K562 (cell line): Measurements from ENCODE around the gene PIKFYVE. TPM values are rescaled to one million over a fixed set of nuclear protein-coding genes. Genes with fewer than 3 reads are reported as not detected.

ENCODE experiments used
- CBX8 ChIP-seq: fragments of 200-600 bp; sonication (generic); IDR thresholded peaks from 2 replicates; pipeline ENCODE4 v1.6.1; 2012; ENCODE audit warnings: borderline replicate concordance, mixed run types, low read depth, mild to moderate bottlenecking, moderate library complexity, mixed read lengths, low read length, control low read depth, inconsistent platforms; ENCODE audit not compliant: poor library complexity, severe bottlenecking; ENCODE audit errors: extremely low read depth
- CCNT2 ChIP-seq: IDR thresholded peaks from 2 replicates; pipeline ENCODE4 v1.6.1; 2011; ENCODE audit warnings: borderline replicate concordance, low read depth, mild to moderate bottlenecking, moderate library complexity, mixed read lengths, low read length; ENCODE audit not compliant: insufficient read length; ENCODE audit errors: extremely low read depth
- MXI1 ChIP-seq: IDR thresholded peaks from 2 replicates; pipeline ENCODE4 v1.6.1; 2011; ENCODE audit warnings: low read depth, mild to moderate bottlenecking, improper control_type of control experiment, low read length
- NFIX ChIP-seq: fragments of 250-450 bp; sonication (Bioruptor Pico); IDR thresholded peaks from 2 replicates; pipeline ENCODE4 v1.4.0; 2020; ENCODE audit warnings: low read depth, mild to moderate bottlenecking, moderate library complexity
- NUFIP1 ChIP-seq: fragments of 450-650 bp; IDR thresholded peaks from 2 replicates; pipeline ENCODE4 v1.6.1; 2018; ENCODE audit not compliant: partially characterized antibody
- POU5F1 ChIP-seq: fragments of 150-350 bp; IDR thresholded peaks from 2 replicates; pipeline ENCODE4 v1.6.1; 2014; ENCODE audit warnings: borderline replicate concordance, low read length, low read depth, mild to moderate bottlenecking; ENCODE audit not compliant: partially characterized antibody
- RBM14 ChIP-seq: fragments of 200-400 bp; formaldehyde crosslinking; IDR thresholded peaks from 2 replicates; pipeline ENCODE4 v1.6.1; 2018; ENCODE audit warnings: low read depth, mild to moderate bottlenecking, low read length, moderate library complexity, borderline replicate concordance; ENCODE audit not compliant: insufficient read depth
- SNIP1 ChIP-seq: fragments of 450-650 bp; IDR thresholded peaks from 2 replicates; pipeline ENCODE4 v1.7.1; 2017; ENCODE audit warnings: low read depth, mild to moderate bottlenecking
- TCF7L2 ChIP-seq: fragments of 150-350 bp; IDR thresholded peaks from 2 replicates; pipeline ENCODE4 v1.6.1; 2016; ENCODE audit warnings: low read depth, mild to moderate bottlenecking, low read length, moderate library complexity
- ZNF212 ChIP-seq: fragments of 450-650 bp; formaldehyde crosslinking; IDR thresholded peaks from 2 replicates; pipeline ENCODE4 v1.4.0; 2020; ENCODE audit warnings: mild to moderate bottlenecking
- ZNF696 ChIP-seq: fragments of 250-450 bp; sonication (Bioruptor Pico); conservative IDR thresholded peaks from 2 replicates; pipeline ENCODE4 v1.4.0; 2020; ENCODE audit warnings: mild to moderate bottlenecking, moderate library complexity
- ZNF79 ChIP-seq: fragments of 250-450 bp; sonication (Bioruptor Pico); IDR thresholded peaks from 2 replicates; pipeline ENCODE4 v1.4.0; 2020; ENCODE audit warnings: low read depth, mild to moderate bottlenecking, moderate library complexity
- polyA plus RNA-seq, 8 experiments: library from polyadenylated mRNA; depleted of rRNA in 4 of 8; stranded (reverse) in 5 of 8; unstranded in 3 of 8; fragments of >200 nt; fragmentation: Nextera tagmentation in 2 of 8; fragmentation: Illumina TruSeq in 1 of 8; extraction: Ambion mirVana in 2 of 8; extraction: Trizol in 1 of 8; gene quantifications; 2 replicates each; pipeline versions ENCODE4 v1.2.1 to v1.2.3, GENCODE V29; 2011 to 2014; ENCODE audit warnings: inconsistent platforms in 1 of 8, missing spikeins in 1 of 8
- total RNA-seq, 7 experiments: library from RNA; depleted of rRNA in 6 of 7; stranded (reverse); fragments of >200 nt in 6 of 7; fragmentation: Illumina TruSeq in 2 of 7; extraction: Trizol in 2 of 7; gene quantifications; 2 replicates each; pipeline versions ENCODE4 v1.2.1 to v1.2.3, GENCODE V29; 2011 to 2021; ENCODE audit warnings: low replicate concordance in 1 of 7
- TF ChIP-seq, protein P1 (sequence below): fragments of 200-600 bp; sonication (generic); IDR thresholded peaks from one replicate; pipeline ENCODE4 v1.6.1; 2012; ENCODE audit warnings: mild to moderate bottlenecking, low read depth, low read length, inconsistent platforms
- TF ChIP-seq, protein P2 (sequence below), 2 experiments: fragments of 450-650 bp; conservative IDR thresholded peaks; 2 replicates each; pipeline ENCODE4 v1.6.1; 2017; ENCODE audit warnings: mild to moderate bottlenecking in 2 of 2, moderate library complexity in 2 of 2

Gene PIKFYVE
- total and polyA plus RNA-seq, 9 of the 15 experiments (the other 6 are each of a cell fraction or from before 2014, with no cell fraction given), result 3.6 to 25.6 (median 16.7) TPM

DNA sequence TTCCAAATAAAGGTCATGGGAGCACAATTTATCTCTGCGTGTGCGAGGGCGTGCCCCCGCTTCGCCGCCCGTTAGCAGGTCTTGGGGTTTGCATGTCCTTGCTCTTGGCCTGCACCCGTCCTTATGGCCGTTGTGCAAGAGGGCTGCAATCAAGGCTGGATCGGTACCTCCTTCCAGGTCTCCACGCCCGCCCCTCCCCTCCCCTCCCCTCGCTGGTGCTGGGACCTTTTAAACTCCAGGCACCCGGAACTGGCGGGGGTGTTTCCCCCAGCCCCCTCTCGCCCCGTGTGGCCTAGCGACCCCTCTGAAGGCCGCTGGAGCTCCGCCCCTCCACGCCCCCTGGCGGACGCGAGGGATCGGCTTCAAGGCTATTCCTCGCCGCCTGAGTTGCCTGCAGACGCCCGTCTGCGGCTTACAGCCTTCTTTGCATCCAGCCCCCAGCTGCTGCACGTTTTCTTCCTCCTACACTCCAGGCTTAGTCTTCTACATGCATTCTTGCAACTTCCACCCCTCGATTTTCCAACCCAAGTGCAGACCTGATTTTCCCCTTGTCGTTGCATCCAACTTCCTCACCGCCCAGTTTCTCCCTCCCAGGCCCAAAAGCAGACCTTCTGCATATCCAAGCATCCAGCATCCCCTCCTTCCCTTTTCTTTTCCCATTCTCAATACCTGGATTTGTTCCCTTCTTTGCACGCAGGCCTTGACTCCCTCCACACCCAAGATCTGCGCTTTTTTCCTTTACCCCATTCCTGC is 11.8 kb upstream of the PIKFYVE start (continued):
- no peak for TF ChIP-seq ZNF696 (CRISPR knock-in tag)
- TF ChIP-seq RBM14, result no peak
- no peak for TF ChIP-seq NUFIP1
- peak; percentile 71 for TF ChIP-seq CCNT2
- TF ChIP-seq, protein P1, sequence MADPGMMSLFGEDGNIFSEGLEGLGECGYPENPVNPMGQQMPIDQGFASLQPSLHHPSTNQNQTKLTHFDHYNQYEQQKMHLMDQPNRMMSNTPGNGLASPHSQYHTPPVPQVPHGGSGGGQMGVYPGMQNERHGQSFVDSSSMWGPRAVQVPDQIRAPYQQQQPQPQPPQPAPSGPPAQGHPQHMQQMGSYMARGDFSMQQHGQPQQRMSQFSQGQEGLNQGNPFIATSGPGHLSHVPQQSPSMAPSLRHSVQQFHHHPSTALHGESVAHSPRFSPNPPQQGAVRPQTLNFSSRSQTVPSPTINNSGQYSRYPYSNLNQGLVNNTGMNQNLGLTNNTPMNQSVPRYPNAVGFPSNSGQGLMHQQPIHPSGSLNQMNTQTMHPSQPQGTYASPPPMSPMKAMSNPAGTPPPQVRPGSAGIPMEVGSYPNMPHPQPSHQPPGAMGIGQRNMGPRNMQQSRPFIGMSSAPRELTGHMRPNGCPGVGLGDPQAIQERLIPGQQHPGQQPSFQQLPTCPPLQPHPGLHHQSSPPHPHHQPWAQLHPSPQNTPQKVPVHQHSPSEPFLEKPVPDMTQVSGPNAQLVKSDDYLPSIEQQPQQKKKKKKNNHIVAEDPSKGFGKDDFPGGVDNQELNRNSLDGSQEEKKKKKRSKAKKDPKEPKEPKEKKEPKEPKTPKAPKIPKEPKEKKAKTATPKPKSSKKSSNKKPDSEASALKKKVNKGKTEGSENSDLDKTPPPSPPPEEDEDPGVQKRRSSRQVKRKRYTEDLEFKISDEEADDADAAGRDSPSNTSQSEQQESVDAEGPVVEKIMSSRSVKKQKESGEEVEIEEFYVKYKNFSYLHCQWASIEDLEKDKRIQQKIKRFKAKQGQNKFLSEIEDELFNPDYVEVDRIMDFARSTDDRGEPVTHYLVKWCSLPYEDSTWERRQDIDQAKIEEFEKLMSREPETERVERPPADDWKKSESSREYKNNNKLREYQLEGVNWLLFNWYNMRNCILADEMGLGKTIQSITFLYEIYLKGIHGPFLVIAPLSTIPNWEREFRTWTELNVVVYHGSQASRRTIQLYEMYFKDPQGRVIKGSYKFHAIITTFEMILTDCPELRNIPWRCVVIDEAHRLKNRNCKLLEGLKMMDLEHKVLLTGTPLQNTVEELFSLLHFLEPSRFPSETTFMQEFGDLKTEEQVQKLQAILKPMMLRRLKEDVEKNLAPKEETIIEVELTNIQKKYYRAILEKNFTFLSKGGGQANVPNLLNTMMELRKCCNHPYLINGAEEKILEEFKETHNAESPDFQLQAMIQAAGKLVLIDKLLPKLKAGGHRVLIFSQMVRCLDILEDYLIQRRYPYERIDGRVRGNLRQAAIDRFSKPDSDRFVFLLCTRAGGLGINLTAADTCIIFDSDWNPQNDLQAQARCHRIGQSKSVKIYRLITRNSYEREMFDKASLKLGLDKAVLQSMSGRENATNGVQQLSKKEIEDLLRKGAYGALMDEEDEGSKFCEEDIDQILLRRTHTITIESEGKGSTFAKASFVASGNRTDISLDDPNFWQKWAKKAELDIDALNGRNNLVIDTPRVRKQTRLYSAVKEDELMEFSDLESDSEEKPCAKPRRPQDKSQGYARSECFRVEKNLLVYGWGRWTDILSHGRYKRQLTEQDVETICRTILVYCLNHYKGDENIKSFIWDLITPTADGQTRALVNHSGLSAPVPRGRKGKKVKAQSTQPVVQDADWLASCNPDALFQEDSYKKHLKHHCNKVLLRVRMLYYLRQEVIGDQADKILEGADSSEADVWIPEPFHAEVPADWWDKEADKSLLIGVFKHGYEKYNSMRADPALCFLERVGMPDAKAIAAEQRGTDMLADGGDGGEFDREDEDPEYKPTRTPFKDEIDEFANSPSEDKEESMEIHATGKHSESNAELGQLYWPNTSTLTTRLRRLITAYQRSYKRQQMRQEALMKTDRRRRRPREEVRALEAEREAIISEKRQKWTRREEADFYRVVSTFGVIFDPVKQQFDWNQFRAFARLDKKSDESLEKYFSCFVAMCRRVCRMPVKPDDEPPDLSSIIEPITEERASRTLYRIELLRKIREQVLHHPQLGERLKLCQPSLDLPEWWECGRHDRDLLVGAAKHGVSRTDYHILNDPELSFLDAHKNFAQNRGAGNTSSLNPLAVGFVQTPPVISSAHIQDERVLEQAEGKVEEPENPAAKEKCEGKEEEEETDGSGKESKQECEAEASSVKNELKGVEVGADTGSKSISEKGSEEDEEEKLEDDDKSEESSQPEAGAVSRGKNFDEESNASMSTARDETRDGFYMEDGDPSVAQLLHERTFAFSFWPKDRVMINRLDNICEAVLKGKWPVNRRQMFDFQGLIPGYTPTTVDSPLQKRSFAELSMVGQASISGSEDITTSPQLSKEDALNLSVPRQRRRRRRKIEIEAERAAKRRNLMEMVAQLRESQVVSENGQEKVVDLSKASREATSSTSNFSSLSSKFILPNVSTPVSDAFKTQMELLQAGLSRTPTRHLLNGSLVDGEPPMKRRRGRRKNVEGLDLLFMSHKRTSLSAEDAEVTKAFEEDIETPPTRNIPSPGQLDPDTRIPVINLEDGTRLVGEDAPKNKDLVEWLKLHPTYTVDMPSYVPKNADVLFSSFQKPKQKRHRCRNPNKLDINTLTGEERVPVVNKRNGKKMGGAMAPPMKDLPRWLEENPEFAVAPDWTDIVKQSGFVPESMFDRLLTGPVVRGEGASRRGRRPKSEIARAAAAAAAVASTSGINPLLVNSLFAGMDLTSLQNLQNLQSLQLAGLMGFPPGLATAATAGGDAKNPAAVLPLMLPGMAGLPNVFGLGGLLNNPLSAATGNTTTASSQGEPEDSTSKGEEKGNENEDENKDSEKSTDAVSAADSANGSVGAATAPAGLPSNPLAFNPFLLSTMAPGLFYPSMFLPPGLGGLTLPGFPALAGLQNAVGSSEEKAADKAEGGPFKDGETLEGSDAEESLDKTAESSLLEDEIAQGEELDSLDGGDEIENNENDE, result no peak
- TF ChIP-seq ZNF212, result no peak
- no peak for TF ChIP-seq TCF7L2
- TF ChIP-seq, protein P2, sequence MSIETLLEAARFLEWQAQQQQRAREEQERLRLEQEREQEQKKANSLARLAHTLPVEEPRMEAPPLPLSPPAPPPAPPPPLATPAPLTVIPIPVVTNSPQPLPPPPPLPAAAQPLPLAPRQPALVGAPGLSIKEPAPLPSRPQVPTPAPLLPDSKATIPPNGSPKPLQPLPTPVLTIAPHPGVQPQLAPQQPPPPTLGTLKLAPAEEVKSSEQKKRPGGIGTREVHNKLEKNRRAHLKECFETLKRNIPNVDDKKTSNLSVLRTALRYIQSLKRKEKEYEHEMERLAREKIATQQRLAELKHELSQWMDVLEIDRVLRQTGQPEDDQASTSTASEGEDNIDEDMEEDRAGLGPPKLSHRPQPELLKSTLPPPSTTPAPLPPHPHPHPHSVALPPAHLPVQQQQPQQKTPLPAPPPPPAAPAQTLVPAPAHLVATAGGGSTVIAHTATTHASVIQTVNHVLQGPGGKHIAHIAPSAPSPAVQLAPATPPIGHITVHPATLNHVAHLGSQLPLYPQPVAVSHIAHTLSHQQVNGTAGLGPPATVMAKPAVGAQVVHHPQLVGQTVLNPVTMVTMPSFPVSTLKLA (conservative IDR thresholded peaks at IDR 0.05), result peak; percentile 57 to 75
- no peak for TF ChIP-seq ZNF79
- no peak for TF ChIP-seq MXI1
- no peak for TF ChIP-seq POU5F1
- TF ChIP-seq SNIP1, result no peak
- TF ChIP-seq CBX8, result no peak
- no peak for TF ChIP-seq NFIX (CRISPR knock-in tag)
